K562 (cell line): ENCODE measurements around the gene SECISBP2. TPM values are rescaled to one million over a fixed set of nuclear protein-coding genes. Genes with fewer than 3 reads are reported as not detected.

Experiments
- ADNP ChIP-seq: fragments of 200-800 bp; sonication (Bioruptor generic); IDR thresholded peaks from 2 replicates; pipeline ENCODE4 v1.6.1; 2016; ENCODE audit warnings: missing genetic modification characterization, missing compliant biosample characterization
- DMBX1 ChIP-seq: fragments of 250-450 bp; sonication (Bioruptor Pico); IDR thresholded peaks from 2 replicates; pipeline ENCODE4 v1.8.0; 2022; ENCODE audit warnings: inconsistent platforms, mild to moderate bottlenecking, moderate library complexity, borderline replicate concordance
- DPF2 ChIP-seq: fragments of 450-650 bp; IDR thresholded peaks from 2 replicates; pipeline ENCODE4 v1.6.1; 2016
- ILF3 ChIP-seq: fragments of 450-650 bp; IDR thresholded peaks from 2 replicates; pipeline ENCODE4 v1.6.1; 2018; ENCODE audit warnings: antibody characterized with exemption, mild to moderate bottlenecking, moderate library complexity, borderline replicate concordance
- KDM2B ChIP-seq: fragments of 250-450 bp; sonication (Bioruptor Pico); IDR thresholded peaks from 2 replicates; pipeline ENCODE4 v1.8.0; 2021; ENCODE audit warnings: mild to moderate bottlenecking, moderate library complexity
- NFE2L1 ChIP-seq: fragments of 450-650 bp; IDR thresholded peaks from 2 replicates; pipeline ENCODE4 v1.6.1; 2016; ENCODE audit warnings: missing genetic modification characterization, low read depth, mild to moderate bottlenecking, missing compliant biosample characterization, moderate library complexity, borderline replicate concordance
- NUFIP1 ChIP-seq: fragments of 450-650 bp; IDR thresholded peaks from 2 replicates; pipeline ENCODE4 v1.6.1; 2018; ENCODE audit not compliant: partially characterized antibody
- PBX2 ChIP-seq, 2 experiments: IDR thresholded peaks in 1 of 2; conservative IDR thresholded peaks in 1 of 2; 2 replicates each; pipeline ENCODE4 v1.6.1; 2016; ENCODE audit warnings: low read depth in 2 of 2, mild to moderate bottlenecking in 1 of 2, missing compliant biosample characterization in 1 of 2, missing genetic modification characterization in 1 of 2, moderate library complexity in 1 of 2
- XRCC4 ChIP-seq: IDR thresholded peaks from one replicate; pipeline ENCODE4 v1.6.1; 2011; ENCODE audit not compliant: insufficient read depth, insufficient read length; ENCODE audit errors: extremely low read depth
- ZNF146 ChIP-seq: IDR thresholded peaks from one replicate; pipeline ENCODE4 v1.6.1; 2018; ENCODE audit warnings: missing compliant biosample characterization; ENCODE audit not compliant: unreplicated experiment
- ZNF518B ChIP-seq: fragments of 250-450 bp; sonication (Bioruptor Pico); IDR thresholded peaks from 2 replicates; pipeline ENCODE4 v1.5.0; 2021; ENCODE audit warnings: mild to moderate bottlenecking, moderate library complexity
- ZNF57 ChIP-seq: fragments of 450-650 bp; formaldehyde crosslinking; IDR thresholded peaks from 2 replicates; pipeline ENCODE4 v1.4.0; 2020; ENCODE audit warnings: mild to moderate bottlenecking, moderate library complexity
- polyA plus RNA-seq, 8 experiments: library from polyadenylated mRNA; depleted of rRNA in 4 of 8; stranded (reverse) in 5 of 8; unstranded in 3 of 8; fragments of >200 nt; fragmentation: Nextera tagmentation in 2 of 8; fragmentation: Illumina TruSeq in 1 of 8; extraction: Ambion mirVana in 2 of 8; extraction: Trizol in 1 of 8; gene quantifications; 2 replicates each; pipeline versions ENCODE4 v1.2.1 to v1.2.3, GENCODE V29; 2011 to 2014; ENCODE audit warnings: inconsistent platforms in 1 of 8, missing spikeins in 1 of 8
- total RNA-seq, 7 experiments: library from RNA; depleted of rRNA in 6 of 7; stranded (reverse); fragments of >200 nt in 6 of 7; fragmentation: Illumina TruSeq in 2 of 7; extraction: Trizol in 2 of 7; gene quantifications; 2 replicates each; pipeline versions ENCODE4 v1.2.1 to v1.2.3, GENCODE V29; 2011 to 2021; ENCODE audit warnings: low replicate concordance in 1 of 7

The SECISBP2 gene
- total and polyA plus RNA-seq, 9 of the 15 experiments (the other 6 are each of a cell fraction or from before 2014, with no cell fraction given), result 3.2 to 41.6 (median 26.1) TPM

GRCh38 chr9:89310475-89311345, 7.6 kb upstream of the SECISBP2 start, which contains the start of gene CKS2 (continued):
- TF ChIP-seq ZNF518B (CRISPR knock-in tag) (no peak), ZNF146 (no peak), NFE2L1 (tag) (no peak), ADNP (tag) (no peak), KDM2B (CRISPR knock-in tag) (no peak), ZNF57 (CRISPR knock-in tag) (no peak), ILF3 (no peak), NUFIP1 (no peak), PBX2 (CRISPR knock-in tag; IDR thresholded peaks at IDR 0.05; ENCODE audit: low read depth) (no peak), PBX2 (tag; conservative IDR thresholded peaks at IDR 0.05; ENCODE audit: low read depth) (no peak), DMBX1 (CRISPR knock-in tag) (no peak), DPF2 (no peak), XRCC4 (no peak)
